Mucosa of descending colon (tissue), 3 donors: ENCODE data around the gene RAMP1. TPM values are rescaled to one million over a fixed set of nuclear protein-coding genes. Genes with fewer than 3 reads are reported as not detected.

Experiments
- ATAC-seq: fragments of 200-7000 bp; cut with Tn5 transposase; one replicate; pipeline ENCODE4 v1.9.1; 2020; ENCODE audit warnings: mild to moderate bottlenecking, moderate library complexity
- DNase-seq, 3 donors: peaks; one replicate each; pipeline ENCODE4 v3.0.0-alpha.2; 2020
- H3K36me3 ChIP-seq: fragments of 200-600 bp; one replicate; pipeline ENCODE4 v1.8.0; 2021; ENCODE audit warnings: low read depth, mild to moderate bottlenecking
- H3K4me1 ChIP-seq: fragments of 200-600 bp; one replicate; pipeline ENCODE4 v1.8.0; 2021; ENCODE audit warnings: low read depth, mild to moderate bottlenecking
- H3K4me3 ChIP-seq: fragments of 200-600 bp; one replicate; pipeline ENCODE4 v1.8.0; 2021; ENCODE audit warnings: mild to moderate bottlenecking
- H3K9me3 ChIP-seq: fragments of 200-600 bp; one replicate; pipeline ENCODE4 v1.8.0; 2021; ENCODE audit warnings: mild to moderate bottlenecking
- CTCF ChIP-seq: fragments of 200-600 bp; IDR thresholded peaks from one replicate; pipeline ENCODE4 v1.8.0; 2022; ENCODE audit warnings: antibody characterized with exemption, mild to moderate bottlenecking
- intact Hi-C, 2 donors: fragments of 100-400 bp; cut with DNase I in 1 of 2; cut with micrococcal nuclease in 1 of 2; formaldehyde crosslinking; loops; one replicate each; pipeline versions ENCODE4 v1.11.0 to v1.11.1; 2022; cut with DNase I, micrococcal nuclease
- total RNA-seq, 3 donors: library from RNA; stranded (reverse); fragmentation: NEBNext Ultra II Directional in 2 of 3; extraction: Animal tissue kit (Norgen Biotek cat#: 25700) in 2 of 3; gene quantifications; one replicate each; pipeline versions ENCODE4 v1.2.1 to v1.2.4, GENCODE V29; 2021 to 2023
- donor health status: DM: no; HTN: no; CAD: no; lungs with moderate emphysema.
- donor health status: DM: no; HTN: no; CAD: no.
- donor health status: DM: no; HTN: yes; CAD: no.

Gene RAMP1
- total RNA-seq, 3 donors from 2014 or later = 4.9 to 154 (median 10.9) TPM

- Histone ChIP-seq H3K36me3 (no peaks in the 10 kb centered on the region), H3K4me3 (no peak overlapping the region), H3K9me3 (no peaks in the 10 kb centered on the region), H3K4me1 (no peaks in the 10 kb centered on the region)
- ATAC-seq (no peak), DNase-seq (peak in 1 of 3 donors; percentile 18)
- no peak for TF ChIP-seq CTCF
- intact Hi-C loops = no loop called here
Measured at GRCh38 chr2:237955640-237956401, 96.4 kb downstream of the RAMP1 start.

- intact Hi-C loops = no loop called here
- H3K9me3 ChIP-seq = no peaks in the 10 kb centered on the region
- H3K36me3 ChIP-seq = no peaks in the 10 kb centered on the region
- no peaks in the 10 kb centered on the region for H3K4me1 ChIP-seq
- DNase-seq (no peak), ATAC-seq (no peak)
- no peak overlapping the region for H3K4me3 ChIP-seq
- TF ChIP-seq CTCF = no peak
Measured at GRCh38 chr2:237956402-237956736, 96.9 kb downstream of the RAMP1 start.

- Histone ChIP-seq H3K9me3 (peaks cover 13% of the 10 kb centered on the region), H3K4me1 (peaks cover 5% of the 10 kb centered on the region), H3K36me3 (no peaks in the 10 kb centered on the region), H3K4me3 (no peak overlapping the region)
- ATAC-seq (no peak), DNase-seq (no peak)
- intact Hi-C loops = no loop called here
- no peak for TF ChIP-seq CTCF
Measured at GRCh38 chr2:237961637-237962036, 102.2 kb downstream of the RAMP1 start.

Other genes with a start within 250 kb of the RAMP1 start
- gene LRRFIP1, start 232.0 kb upstream of the RAMP1 start, total RNA-seq = 100 to 1,000 TPM; 114 to 157 (median 120) TPM
- 1 to 10 TPM in 1 of 3 donors, under 1 TPM in 2; 0.07 to 1.1 (median 0.35) TPM for gene RBM44, start 60.8 kb upstream of the RAMP1 start, total RNA-seq
- 10 to 100 TPM; 36.0 to 47.7 (median 40.4) TPM for gene UBE2F, start 107.4 kb downstream of the RAMP1 start, total RNA-seq
- gene SCLY, start 201.4 kb downstream of the RAMP1 start, total RNA-seq = 10 to 100 TPM; 11.2 to 19.8 (median 19.5) TPM
- gene ESPNL, start 240.7 kb downstream of the RAMP1 start, total RNA-seq = under 1 TPM; 0.23 to 0.63 (median 0.47) TPM